Measurements from ENCODE around the gene TUBB.
A peak's percentile ranks its signal among the peaks of the same experiment; 100 is the strongest.
"Not testable (repeated sequence)": the region's sequence is repeated elsewhere in the genome, so short reads cannot be mapped to it uniquely, and the experiment has no call there.

Gene TUBB

DNA sequence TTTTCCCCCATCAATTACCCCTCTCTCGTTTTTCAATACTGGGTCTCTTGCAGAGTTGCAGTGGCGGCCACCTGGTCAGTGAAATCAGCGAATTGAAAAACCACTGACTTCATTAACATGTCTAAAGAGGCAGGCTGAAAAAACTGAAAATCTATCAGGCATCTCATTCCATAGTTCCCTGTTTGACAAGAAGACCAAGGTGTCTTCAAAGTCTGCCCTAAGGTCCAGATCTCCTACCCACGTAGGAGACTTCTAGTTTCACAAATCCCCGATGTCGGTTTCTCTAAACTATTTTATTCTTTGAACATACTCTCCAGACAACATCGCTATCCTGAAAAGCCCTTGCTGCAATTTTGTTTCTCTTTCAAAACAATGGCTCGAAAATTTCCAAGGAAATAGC, 796 bp upstream of the TUBB start:
- peak overlapping the region; percentile 87 for H3K4me2 ChIP-seq (ENCODE audit: low read depth, low read length, poor library complexity, severe bottlenecking)
- peak overlapping the region; percentile 98 for H3K4me3 ChIP-seq (ENCODE audit: low read length, poor library complexity, severe bottlenecking)
- H3K79me2 ChIP-seq (ENCODE audit: insufficient read depth, low read length), result peaks cover 86% of the 10 kb centered on the region
- H3F3A ChIP-seq (ENCODE audit: low read depth), result peaks cover 12% of the 10 kb centered on the region; the same call in 1 of the 2 replicates
- H3K4me1 ChIP-seq (ENCODE audit: insufficient read depth, low read length, poor library complexity, severe bottlenecking), result peaks cover 46% of the 10 kb centered on the region
- H4K20me1 ChIP-seq (ENCODE audit: insufficient read depth, low read length, poor library complexity, severe bottlenecking), result peaks cover 35% of the 10 kb centered on the region
- H3K9me2 ChIP-seq (replicated peaks; ENCODE audit: low read depth, low read length), result no peaks in the 10 kb centered on the region
- H3K9me3 ChIP-seq (ENCODE audit: insufficient read depth, low read depth, low read length), result no peaks in the 10 kb centered on the region
- peaks cover 15% of the 10 kb centered on the region for H3K27me3 ChIP-seq (ENCODE audit: insufficient read depth, low read length, poor library complexity, severe bottlenecking)
- H2AFZ ChIP-seq (ENCODE audit: low read length), result no peak overlapping the region; the same call in 1 of the 2 replicates
- H3K36me3 ChIP-seq (ENCODE audit: insufficient read depth, low read length), result peaks cover 31% of the 10 kb centered on the region
- TF ChIP-seq EZH2phosphoT487 (IDR thresholded peaks at IDR 0.05; ENCODE audit: borderline replicate concordance) (no peak), CTCF (conservative IDR thresholded peaks at IDR 0.05; ENCODE audit: low read length) (no peak; the same call in 1 of the 2 replicates)
- peak overlapping the region; percentile 100 for H3K9ac ChIP-seq (ENCODE audit: low read depth, low read length, poor library complexity, severe bottlenecking)

DNA sequence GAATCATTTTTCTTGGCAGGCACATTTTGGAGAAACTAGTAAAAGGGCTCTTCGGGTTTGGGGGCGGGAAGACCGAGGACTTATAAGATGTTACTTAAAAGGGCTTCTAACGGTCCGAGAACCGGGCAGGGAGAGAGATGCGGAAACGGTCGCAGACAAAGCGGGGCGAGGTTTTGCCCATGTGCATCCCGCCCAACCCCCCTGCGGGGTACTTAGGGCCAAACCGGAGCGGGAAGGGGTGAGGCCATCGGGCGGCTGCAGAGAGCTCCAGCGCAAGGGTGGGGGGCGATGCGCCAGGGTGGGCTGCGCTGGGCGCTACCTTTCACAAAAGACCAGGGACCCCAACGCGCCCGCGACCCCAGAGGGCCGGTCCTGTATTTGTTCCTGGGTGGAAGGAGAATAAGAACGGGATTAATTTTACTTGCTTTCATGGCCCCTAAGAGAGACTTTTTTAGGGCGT, 616 bp downstream of the TUBB start:
- Histone ChIP-seq H2AFZ (ENCODE audit: low read length) (no peak overlapping the region), H3K4me2 (ENCODE audit: low read depth, low read length, poor library complexity, severe bottlenecking) (peak overlapping the region; percentile 66), H4K20me1 (ENCODE audit: insufficient read depth, low read length, poor library complexity, severe bottlenecking) (peaks cover 49% of the 10 kb centered on the region), H3K36me3 (ENCODE audit: insufficient read depth, low read length) (peaks cover 45% of the 10 kb centered on the region), H3K9me2 (replicated peaks; ENCODE audit: low read depth, low read length) (no peaks in the 10 kb centered on the region), H3K27me3 (ENCODE audit: insufficient read depth, low read length, poor library complexity, severe bottlenecking) (peaks cover 15% of the 10 kb centered on the region), H3K79me2 (ENCODE audit: insufficient read depth, low read length) (peaks cover 86% of the 10 kb centered on the region), H3F3A (ENCODE audit: low read depth) (peaks cover 26% of the 10 kb centered on the region), H3K4me3 (ENCODE audit: low read length, poor library complexity, severe bottlenecking) (peak overlapping the region; percentile 98), H3K9ac (ENCODE audit: low read depth, low read length, poor library complexity, severe bottlenecking) (peak overlapping the region; percentile 100), H3K9me3 (ENCODE audit: insufficient read depth, low read depth, low read length) (no peaks in the 10 kb centered on the region), H3K4me1 (ENCODE audit: insufficient read depth, low read length, poor library complexity, severe bottlenecking) (peaks cover 46% of the 10 kb centered on the region)
- TF ChIP-seq CTCF (conservative IDR thresholded peaks at IDR 0.05; ENCODE audit: low read length) (no peak), EZH2phosphoT487 (IDR thresholded peaks at IDR 0.05; ENCODE audit: borderline replicate concordance) (no peak)

DNA sequence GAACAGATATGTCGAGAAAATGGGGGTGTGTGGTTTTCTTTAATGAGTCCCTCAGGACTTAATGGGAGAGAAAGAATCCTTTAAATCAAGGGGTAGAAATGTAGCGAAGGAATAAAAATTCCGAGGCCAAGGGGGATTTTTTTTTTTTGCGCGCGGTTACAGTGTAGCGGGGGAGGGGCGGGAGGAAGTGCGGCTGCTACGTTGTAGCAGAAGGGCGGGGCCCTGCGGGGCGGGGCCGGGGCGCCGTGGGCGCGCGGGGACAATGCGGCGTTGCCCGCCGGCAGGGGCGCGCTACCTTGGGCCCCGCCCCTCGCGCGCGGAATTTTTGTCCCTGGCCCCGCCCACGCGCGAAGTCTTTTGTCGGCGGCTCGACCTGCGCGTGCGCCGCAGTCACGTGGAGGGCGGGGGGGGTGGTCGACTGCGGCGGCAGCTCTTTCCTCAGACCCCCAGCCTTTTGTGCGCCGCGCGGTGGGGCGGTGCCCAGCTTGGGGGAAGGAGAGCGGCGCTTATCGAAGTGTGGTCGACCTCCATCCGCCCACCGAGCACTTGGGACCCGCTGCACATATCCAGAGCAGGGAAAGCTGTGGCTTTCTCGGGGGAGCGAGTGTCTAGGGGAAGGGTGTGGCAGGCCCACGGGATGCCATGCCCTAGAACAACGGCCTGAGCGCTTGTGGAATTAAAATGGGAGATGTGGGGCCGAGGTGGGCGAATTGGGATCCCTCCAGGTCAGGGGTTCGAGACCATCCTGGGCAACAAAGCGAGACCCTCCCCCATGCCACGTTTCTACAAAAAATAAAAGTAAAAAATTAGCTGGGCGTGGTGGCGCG, 1.3 kb downstream of the TUBB start:
- H3K9ac ChIP-seq (ENCODE audit: low read depth, low read length, poor library complexity, severe bottlenecking), result peak overlapping the region; percentile 100
- peaks cover 44% of the 10 kb centered on the region for H3K4me1 ChIP-seq (ENCODE audit: insufficient read depth, low read length, poor library complexity, severe bottlenecking)
- peaks cover 52% of the 10 kb centered on the region for H4K20me1 ChIP-seq (ENCODE audit: insufficient read depth, low read length, poor library complexity, severe bottlenecking)
- H3F3A ChIP-seq (ENCODE audit: low read depth), result peaks cover 27% of the 10 kb centered on the region
- H3K9me2 ChIP-seq (replicated peaks; ENCODE audit: low read depth, low read length), result no peaks in the 10 kb centered on the region
- peaks cover 15% of the 10 kb centered on the region for H3K27me3 ChIP-seq (ENCODE audit: insufficient read depth, low read length, poor library complexity, severe bottlenecking)
- H3K9me3 ChIP-seq (ENCODE audit: insufficient read depth, low read depth, low read length), result no peaks in the 10 kb centered on the region
- peaks cover 85% of the 10 kb centered on the region for H3K79me2 ChIP-seq (ENCODE audit: insufficient read depth, low read length)
- H3K4me3 ChIP-seq (ENCODE audit: low read length, poor library complexity, severe bottlenecking), result peak overlapping the region; percentile 98
- H3K36me3 ChIP-seq (ENCODE audit: insufficient read depth, low read length), result peaks cover 48% of the 10 kb centered on the region
- H3K4me2 ChIP-seq (ENCODE audit: low read depth, low read length, poor library complexity, severe bottlenecking), result peak overlapping the region; percentile 100
- H2AFZ ChIP-seq (ENCODE audit: low read length), result no peak overlapping the region
- peak; percentile 25; the same call in 1 of the 2 replicates for TF ChIP-seq CTCF (conservative IDR thresholded peaks at IDR 0.05; ENCODE audit: low read length)
- TF ChIP-seq EZH2phosphoT487 (IDR thresholded peaks at IDR 0.05; ENCODE audit: borderline replicate concordance), result no peak

DNA sequence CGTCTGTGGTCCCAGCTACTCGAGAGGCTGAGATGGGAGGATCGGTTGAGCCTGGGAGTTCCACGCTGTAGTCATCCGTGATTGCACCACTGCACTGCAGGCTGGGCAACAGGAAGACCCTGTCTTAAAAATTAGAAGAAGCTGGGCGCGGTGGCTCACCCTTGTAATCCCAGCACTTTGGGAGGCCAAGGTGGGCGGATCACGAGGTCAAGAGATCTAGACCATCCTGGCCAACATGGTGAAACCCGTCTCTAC, 1.8 kb downstream of the TUBB start:
- not testable (repeated sequence) for H3K9me2 ChIP-seq (replicated peaks; ENCODE audit: low read depth, low read length); H2AFZ ChIP-seq (ENCODE audit: low read length)

More for the DNA sequence above, 1.8 kb downstream of the TUBB start:
- Histone ChIP-seq H4K20me1 (ENCODE audit: insufficient read depth, low read length, poor library complexity, severe bottlenecking) (peaks cover 55% of the 10 kb centered on the region), H3F3A (ENCODE audit: low read depth) (peaks cover 31% of the 10 kb centered on the region), H3K4me3 (ENCODE audit: low read length, poor library complexity, severe bottlenecking) (peak overlapping the region; percentile 98), H3K9ac (ENCODE audit: low read depth, low read length, poor library complexity, severe bottlenecking) (peak overlapping the region; percentile 100), H3K27me3 (ENCODE audit: insufficient read depth, low read length, poor library complexity, severe bottlenecking) (peaks cover 15% of the 10 kb centered on the region), H3K36me3 (ENCODE audit: insufficient read depth, low read length) (peaks cover 51% of the 10 kb centered on the region), H3K4me1 (ENCODE audit: insufficient read depth, low read length, poor library complexity, severe bottlenecking) (peaks cover 41% of the 10 kb centered on the region), H3K79me2 (ENCODE audit: insufficient read depth, low read length) (peaks cover 85% of the 10 kb centered on the region), H3K4me2 (ENCODE audit: low read depth, low read length, poor library complexity, severe bottlenecking) (peak overlapping the region; percentile 100)
- not testable (repeated sequence) for H3K9me3 ChIP-seq (ENCODE audit: insufficient read depth, low read depth, low read length)

Data from Loucy (cell line).